GM21526 (cell line): Measurements from ENCODE around the gene DIDO1.

Source experiments
- ATAC-seq: cut with Tn5 transposase; IDR thresholded peaks from one replicate; pipeline ENCODE4 v1.9.1; 2021; ENCODE audit warnings: moderate library complexity; ENCODE audit not compliant: unreplicated experiment, low FRiP score

DIDO1 gene

DNA sequence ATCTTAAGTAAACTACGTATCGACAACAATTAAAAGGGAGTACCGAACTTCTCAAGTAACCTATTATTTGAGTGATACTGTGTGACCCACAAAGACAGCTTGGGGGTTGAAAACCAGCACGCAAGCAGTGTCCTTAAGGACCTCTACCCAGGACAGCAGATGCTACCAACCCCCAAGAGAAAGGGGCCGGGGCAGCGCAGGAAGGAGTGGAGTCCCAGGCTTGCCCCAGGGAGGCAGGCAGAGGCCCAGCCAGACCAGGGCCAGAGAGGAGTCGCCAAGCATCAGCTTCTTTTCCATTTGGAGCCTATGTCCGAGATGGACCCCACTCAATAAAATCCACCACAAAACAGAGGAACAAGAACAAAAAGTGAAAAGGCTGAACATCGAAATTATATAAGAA, 11.9 kb downstream of the DIDO1 start:
- ATAC-seq, result no peak

DNA sequence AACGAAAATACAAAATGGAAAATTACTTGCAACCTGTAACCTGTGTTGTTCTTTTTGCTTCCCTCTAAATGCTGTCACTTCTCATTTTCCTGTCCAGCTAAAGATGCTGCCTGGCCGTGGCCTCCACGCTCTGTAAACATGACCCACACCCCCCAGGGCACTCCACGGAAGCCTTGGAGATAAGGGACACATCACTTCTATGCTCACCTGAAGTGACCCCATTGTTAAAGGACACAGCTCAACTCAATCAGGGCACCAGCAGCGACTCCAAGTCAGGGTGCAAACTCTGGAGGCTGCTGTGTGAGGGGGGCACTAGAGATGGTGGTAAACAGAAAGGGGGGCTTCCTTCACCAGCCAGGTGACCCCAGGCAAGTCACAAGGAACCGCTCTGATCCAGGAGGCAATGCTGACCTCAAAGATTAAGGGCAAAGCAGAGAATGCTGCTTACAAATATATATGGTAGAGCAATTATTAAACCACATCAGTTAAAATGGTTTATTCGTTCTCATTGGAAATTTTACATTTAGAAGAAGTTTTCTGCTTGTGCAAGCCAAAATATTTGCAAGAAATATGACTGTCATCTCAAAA, 13.2 kb downstream of the DIDO1 start:
- no peak for ATAC-seq

DNA sequence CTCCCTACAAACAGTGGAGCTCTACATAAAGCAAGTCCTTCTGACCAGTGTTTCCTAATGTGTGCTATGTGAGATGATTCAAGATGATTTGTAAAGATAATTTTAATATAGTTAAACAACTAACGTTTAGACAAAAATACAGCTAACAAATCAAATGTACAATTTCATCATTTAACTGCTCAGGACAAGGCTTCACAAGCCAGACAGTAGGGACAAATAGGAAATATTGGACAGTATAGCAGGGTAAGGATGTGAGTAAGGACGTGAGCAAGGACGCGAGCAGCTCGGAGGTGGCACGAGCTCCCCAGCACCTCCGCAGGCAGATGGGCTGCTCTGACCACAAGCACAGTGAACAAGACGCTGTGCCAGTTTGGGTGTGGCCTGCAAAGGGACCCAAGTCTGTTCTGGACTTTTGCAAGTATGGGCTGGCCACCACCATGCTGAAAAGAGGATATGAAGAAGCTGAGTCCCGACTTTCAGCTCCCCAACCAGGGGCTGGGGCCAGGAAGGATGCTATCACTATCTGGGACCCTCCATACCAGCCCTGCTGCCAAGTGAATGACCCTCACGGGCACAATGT, 14.5 kb downstream of the DIDO1 start:
- ATAC-seq, result no peak

DNA sequence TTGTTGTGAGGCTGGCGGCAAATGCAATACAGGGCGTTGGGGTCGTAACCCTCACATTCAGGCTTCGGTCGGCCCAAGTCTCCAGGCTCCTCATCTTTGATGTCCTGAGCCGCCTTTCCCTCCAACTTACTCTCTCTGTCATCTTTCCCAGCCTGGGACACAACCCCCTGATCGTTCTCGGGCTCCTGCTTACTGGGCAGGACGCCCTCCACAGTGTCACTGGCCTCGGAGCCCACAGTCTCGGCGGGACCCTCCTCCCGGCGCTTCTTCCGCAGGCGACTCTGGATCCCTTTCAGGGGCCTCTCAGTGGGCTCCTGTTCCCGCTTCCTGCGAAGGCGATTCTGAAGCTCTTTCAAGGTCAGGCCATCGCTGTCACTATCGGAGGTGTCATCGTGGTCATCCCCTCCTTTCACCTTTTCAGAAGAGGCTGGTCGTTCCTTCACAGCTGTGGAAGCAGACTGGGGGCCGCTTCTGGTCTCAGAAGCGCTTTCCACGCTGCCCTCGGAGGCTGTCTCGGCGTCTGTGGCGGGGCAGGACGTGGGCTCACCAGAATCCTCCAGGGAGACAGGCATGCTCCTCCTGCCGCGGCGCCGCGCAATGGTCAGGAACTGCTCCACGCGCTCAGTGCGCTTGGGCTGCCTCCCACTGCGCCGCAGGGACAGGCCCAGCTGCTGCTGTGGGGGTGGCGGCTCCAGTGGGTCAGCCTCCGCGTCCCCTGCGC, 15.4 kb downstream of the DIDO1 start:
- no peak for ATAC-seq

DNA sequence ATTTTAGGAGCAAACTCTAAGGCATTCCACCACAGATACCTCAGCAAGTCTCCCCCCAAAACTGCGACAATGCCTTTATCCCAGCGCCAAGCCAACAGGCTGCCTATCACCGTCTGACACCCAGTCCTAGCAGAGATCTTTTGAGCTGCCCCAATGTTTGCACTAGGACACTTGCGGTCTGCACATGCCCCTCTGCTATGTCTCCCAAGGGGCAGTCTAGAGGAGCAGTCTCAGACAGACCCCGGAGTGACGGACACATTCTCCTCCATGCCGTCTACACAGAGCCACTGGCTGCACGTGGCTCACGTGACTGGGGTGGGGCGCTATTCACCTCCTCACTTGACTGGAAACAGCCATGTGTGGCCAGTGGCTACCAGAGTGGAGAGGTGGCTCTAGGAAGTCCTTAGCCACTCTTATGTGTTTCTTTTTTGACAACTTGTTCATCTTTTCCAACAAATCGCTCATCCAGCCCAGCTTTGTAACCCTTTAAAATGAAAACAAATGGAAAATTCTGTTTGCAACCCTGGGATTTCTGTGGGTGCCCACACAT, 16.0 kb downstream of the DIDO1 start:
- no peak for ATAC-seq

DNA sequence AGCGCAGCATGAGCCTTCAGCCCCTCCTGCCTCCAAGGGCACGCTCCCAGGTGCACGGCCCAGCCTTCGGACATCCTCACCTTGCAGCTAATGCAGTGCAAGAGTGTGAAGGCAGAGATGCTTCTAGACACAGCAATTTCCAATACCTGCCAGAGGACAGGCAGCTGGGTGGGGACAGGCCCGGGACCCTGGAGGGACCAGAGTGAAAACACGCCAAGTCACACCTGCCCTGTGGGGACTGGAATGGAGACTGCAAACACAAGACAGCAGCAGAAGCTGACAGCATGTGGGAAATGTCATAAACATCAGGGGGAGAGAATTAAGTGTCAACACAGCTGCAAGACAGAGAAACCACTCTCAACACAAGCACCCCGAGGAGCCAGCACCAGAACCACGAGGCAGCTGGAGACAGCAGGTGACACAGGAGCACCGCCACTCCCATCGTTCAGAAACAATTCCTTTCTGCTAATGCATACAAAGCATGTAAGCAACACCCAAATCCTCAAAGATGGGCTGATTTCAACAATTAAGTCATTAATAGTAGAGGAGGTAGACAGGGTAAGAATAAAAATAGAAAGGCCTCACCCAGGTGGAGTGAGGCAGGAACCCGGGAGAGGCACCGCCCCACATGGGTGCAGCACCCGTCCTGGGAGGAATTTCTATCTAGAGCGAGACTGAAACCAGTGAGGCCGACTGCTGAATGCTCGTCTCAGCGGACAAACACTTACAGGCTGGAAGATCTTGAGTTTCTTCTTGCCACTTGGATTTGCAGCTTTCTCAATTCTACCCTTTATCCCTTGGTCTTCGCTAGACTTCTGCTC, 17.1 kb downstream of the DIDO1 start:
- ATAC-seq, result no peak

DNA sequence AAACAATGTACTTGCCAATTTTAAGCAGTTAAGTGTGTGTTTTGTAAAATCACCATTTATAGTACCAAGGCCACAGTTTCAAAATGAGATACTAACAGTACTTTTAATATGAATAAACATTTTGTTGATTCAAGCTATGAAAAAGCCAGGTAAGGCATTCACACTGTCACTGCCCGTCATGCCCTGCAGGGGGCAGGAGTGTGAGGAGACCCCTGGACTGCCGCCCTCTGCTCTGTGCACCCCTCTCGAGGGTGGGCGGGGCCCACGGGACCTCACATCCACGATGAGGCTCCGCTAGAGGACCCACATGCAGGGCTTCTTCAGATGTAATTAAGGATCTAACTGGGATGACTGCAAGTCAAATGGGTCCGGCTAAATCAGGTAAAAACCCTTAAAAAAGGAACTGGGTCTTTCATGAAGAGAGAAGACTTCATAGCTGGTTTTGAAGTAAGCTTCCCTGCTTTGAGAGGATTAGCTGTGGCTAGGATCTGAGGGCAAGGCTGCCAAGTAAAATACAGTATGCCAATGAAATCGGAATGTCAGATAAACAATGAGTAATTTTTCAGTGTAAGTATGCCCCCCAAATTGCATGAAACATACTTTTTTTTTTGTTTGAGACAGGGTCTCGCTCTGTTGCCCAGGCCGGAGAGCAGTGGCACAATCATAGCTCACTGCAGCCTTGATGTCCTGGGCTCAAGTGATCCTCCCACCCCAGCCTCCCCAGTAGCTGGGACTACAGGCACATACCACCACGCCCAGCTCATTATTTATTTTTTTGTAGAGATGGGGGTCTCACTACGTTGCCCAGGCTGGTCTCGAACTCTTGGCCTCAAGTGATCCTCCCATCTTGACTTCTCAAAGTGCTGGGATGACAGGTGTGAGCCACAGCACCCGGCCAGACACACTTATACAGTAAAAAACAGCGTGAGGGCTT, 18.7 kb downstream of the DIDO1 start:
- no peak for ATAC-seq

DNA sequence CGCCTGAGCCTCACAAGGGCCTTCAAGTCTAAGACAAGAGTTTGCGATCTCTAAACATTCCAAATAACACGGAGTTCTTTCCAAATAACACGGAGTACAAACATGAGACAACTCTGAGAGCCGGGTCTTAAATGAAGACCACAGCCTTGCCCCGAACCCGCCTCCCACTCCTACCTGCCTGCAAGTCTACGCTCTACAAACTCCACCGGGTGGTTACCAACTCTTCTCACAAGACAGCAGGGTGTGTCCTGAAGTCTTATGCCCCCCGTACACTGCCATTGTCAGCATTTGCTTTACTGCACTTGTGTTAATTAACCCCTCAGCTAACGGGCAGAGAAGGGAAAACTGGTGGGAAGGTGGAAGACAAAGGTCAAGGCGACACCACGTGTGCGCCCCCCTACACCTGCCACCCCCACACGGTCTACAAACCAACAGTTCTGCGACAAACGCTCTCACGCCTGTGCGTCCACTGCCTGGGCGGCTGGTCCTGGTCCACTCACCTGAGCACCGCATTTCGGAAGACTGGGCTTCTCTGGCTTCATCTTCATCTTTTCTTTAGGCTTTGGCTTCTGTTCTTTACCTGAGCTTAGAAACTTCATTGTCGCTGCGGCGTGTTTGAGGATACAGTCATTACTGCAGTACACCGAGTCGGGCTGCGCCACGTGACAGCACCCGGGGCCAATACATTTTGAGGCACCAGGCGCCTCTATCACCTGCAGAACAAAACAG, 19.5 kb downstream of the DIDO1 start:
- ATAC-seq, result no peak

DNA sequence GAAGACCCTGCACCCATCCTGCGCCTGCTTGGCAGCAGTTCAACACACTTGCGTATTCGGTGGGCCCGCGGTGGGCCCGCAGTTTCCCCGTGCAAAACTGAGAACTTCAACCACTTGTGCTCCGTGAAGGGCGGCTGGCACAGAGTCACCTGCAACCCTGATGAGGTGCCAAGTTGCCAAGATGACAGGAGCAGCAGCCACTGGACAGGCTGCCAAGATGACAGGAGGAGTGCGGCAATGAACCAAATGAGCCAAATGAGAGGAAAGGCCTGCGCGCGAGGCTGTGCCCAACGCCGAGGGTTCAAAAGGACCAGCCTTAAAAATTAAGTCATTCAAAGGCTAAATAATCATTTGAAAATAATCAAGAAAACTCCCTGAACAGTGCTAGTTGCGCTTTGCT, 20.1 kb downstream of the DIDO1 start:
- ATAC-seq, result no peak

DNA sequence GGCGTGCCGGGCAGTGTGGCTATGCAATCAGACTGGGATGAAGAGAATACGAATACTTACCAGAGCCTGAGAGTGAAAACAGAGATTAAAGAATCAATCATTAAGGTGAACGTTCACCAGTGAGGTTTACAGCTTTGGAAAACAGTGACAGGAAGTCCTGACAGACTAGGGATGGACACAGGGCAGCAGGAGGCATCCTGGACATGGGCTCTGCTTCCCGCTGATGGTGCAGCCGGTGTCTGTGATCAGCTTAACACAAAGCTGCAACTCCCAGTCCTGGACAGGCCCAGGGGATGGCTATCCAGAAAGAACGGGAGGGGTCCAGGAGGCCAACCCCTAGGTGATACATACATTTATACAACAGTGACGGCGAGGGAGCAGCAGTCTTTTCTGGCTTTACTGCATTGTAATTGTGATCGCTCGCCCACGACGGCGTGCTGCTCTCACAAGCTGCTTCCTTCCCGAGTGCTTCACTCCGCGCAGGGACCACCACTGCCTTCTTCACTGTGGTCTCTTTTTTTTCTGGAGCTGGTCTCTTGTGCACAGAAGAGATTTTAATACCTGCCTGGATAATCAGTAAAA, 20.7 kb downstream of the DIDO1 start:
- ATAC-seq, result no peak

DNA sequence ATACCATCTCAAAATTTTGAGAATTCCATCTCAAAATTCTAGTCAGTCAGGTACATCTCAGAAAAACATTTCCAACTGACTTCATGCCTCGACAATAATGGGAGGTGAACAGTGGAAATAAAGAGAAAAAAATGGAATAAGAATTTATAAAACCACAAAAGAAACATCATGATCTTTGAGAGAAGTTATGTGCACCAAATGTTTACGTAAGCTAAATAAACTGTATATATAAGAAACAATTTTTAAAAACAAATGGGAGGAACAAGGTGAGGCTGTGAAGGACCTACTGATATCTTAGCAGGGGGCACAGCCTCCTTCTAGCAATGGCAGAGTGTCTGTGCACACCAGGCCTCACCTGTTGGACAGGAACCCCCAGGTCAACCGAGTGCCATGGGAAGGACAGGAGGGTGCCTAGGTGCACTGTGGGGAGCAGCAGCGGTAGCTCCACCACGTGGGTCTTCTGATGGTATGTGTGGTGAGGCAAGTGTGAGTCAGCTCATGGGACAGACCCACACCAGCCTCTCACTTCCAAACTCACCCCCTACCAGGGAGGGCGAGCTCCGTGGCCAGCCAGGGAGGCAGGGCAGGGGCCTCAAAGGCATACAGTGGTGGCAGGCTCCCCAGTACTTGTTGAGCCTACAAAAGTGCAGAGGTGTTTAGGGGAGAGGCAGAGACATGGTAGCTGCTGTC, 23.2 kb downstream of the DIDO1 start:
- no peak for ATAC-seq

DNA sequence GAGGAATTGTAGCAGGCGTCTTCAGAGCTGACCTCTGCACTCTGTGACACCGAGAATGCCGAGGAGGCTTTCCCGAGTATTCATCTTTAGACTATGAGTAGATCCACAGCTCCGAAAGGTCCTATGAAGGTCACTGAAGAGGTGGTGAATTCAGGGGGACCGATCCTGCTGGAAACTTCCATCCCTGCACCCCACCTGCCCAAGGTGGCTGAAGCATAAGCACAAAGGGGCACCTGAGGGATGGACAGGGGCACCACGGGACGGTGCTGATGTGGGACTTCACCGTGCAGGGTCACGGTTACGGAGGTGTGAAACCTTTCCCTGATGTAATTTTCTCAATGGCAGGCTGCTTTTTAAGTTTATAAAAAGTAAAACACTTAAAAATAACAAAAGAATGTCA, 24.4 kb downstream of the DIDO1 start:
- ATAC-seq, result no peak

DNA sequence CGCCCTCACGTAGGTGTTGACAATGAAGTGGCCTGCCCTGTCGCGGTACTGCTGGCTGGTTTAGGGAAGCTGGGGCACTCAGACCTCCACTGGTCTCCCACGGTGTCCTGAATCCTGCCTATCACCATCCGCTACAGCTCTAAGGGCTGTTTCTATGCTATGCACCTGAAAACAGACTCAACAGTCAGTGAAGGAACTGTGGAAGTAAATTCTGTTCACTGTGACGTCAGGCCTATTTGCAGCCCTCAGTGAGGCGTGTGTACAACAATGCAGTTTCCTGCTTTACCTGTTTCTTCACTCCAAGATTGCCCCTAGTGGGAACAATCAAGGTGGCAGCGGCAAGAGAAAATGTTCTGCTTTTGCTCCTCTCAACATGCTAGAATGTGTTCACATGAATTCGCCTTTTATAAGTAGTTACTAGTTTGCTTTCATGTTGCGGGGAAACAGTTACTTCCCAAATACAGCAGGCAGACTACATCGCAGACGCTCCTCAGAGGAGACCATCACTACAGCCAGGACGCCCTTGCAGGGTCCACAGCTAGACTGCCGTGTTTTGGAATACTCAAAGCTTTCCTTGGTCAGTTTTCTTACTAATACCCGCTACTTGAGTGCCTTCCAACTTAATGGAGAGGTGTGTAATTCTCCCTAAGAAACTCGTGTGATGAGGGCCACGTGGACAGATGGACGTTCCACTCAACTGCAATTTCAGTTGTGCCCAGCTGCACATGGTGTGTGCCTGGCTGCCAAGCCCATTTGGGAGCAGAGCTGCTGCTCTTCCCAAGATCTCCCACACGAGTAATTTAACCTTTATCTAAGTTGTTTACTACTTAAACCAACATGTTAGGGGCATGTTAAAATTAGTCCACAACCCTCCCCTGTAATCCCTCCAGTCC, 25.4 kb downstream of the DIDO1 start:
- ATAC-seq, result no peak

DNA sequence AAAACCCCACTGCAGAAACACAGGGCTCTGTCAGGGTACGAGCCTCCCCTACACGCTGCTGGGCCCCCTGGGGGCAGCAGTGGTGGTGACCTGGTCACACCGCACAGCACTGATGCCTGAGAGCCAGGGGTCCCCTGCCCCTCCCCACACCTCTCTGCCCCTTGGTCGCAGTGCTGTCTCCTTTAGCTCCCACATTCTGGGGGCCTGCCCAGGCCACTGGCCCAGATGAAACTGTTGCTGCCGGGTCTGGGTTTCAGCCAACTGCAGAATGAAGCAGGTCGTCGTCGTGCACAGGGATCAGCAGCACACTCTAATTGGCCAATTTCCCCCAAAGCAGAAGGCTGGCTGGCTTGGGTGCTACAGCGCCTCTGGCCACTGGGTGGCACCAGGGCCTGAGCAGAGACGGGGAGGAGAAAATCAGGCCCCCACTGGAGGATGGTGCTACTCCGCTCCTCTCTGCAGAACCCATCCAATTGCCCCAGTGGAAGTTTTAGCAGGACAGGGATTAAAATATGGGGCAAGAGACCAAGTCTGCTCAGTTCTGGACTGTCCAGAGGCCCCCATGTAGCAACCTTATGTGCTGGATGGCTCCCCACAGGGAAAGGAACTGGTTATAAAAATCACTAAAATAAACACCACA, 26.1 kb downstream of the DIDO1 start:
- no peak for ATAC-seq

DNA sequence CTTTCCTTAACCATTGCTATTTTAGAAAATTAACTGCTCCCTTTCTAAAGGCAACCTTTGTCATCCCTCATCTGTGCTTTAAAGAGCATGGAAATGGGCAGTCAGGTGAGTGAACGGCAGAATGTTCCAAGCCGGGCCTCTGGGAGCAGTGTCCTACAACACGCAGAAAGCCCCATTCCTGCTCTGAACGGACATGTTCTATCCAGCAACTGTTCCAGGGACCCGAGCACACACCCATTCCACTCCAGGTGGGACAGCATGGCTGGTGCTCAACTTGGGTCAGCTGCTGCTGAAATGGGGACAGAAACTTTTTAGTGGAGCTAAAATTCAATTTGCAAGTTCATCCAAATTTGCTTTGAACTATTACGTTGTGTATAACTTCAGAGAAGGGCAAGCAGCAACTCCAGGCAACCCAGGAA, 26.7 kb downstream of the DIDO1 start:
- ATAC-seq, result no peak

DNA sequence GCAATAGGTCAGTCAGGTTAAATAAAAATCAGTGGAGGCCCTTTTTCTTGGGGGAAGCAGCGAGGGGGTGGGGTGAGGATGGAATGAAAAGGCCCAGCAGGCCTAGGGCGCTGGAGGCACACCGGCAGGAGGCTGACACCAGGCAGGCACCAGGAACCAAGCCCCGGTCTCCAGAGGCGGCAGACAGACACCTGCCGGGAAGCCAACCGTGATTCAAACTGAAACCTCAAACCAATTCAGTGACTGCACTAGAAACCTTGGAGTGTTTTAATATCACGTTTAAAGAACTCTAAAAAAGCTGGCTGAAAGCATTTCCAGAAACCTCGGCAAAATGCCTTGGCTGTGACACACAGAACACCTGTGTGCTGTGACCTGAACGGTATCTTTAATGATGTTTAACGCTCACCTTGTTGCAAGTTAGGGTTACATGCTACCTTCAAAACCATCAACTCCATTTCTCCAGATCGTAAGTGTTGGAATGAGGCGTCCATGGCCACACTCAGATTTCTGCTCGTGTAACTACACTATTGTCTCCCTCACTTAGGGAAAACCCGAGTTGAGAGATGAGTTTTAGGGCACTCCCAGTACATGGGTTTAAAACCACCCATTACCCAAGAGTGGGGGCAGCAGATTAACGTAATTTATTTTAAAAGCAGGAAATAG, 27.2 kb downstream of the DIDO1 start:
- no peak for ATAC-seq
